Measurements from ENCODE around the gene ZNF117. TPM values are rescaled to one million over a fixed set of nuclear protein-coding genes. Genes with fewer than 3 reads are reported as not detected.
A peak's percentile ranks its signal among the peaks of the same experiment; 100 is the strongest.
"Not testable (repeated sequence)": the region's sequence is repeated elsewhere in the genome, so short reads cannot be mapped to it uniquely, and the experiment has no call there.

The ZNF117 gene
- 1 to 10 TPM; 4.3 to 4.6 TPM for total RNA-seq

DNA sequence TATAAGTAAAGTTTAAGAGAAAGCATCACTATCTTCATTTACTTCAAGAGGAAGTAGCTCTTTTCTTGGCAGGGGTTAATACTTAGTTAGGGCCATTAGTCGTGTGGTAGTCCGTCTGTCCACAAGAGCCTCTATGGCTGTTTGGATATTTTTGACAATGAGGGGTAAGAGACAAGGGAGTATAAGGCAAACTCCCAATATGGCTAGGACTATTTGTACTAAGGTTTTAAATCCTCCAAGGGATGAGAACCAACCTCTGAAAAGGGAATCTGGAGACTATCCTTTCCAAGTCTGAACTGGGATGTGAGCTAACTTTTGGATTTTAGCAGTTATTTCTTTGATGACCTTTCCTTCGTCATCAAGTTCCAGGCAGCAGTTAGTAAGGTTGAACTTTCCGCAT is at the start of gene ZNF117:
TSS of gene ZNF117 (minus strand) at position 101 of the 400 bp plus-strand sequence.
- peaks cover 65% of the 10 kb centered on the region for H3K9me3 Mint-ChIP-seq
- ChIA-PET CTCF (no interaction called here), POLR2A (no interaction called here)
- peaks cover 28% of the 10 kb centered on the region for H3K36me3 Mint-ChIP-seq (ENCODE audit: low read depth)
- no peaks in the 10 kb centered on the region for H3K27me3 Mint-ChIP-seq
- no peaks in the 10 kb centered on the region for H3K4me1 Mint-ChIP-seq
- no peak within 1 kb of the TSS for H3K4me3 Mint-ChIP-seq
- DNase-seq, result no peak
- H3K27ac Mint-ChIP-seq, result no peak within 1 kb of the TSS

- H3K9me3 Mint-ChIP-seq; H3K27me3 Mint-ChIP-seq; CTCF ChIA-PET; H3K36me3 Mint-ChIP-seq (ENCODE audit: low read depth): not testable (repeated sequence)
- Mint-ChIP-seq H3K4me1 (peaks cover 16% of the 10 kb centered on the region), H3K4me3 (peak overlapping the region; percentile 76), H3K27ac (peak overlapping the region; percentile 37)
- POLR2A ChIA-PET, result interaction anchor here (1.2 to 3.4 kb wide), 5 partner anchors 32 to 372 kb away, joined by 3 to 28 read pairs (median 6); partner anchors contain the start of genes ERV3-1, ZNF107, ZNF138 and ZNF273
- DNase-seq, result peak; percentile 32
Measured at GRCh38 chr7:65038767-65039166, 47.9 kb upstream of the ZNF117 start.

DNA sequence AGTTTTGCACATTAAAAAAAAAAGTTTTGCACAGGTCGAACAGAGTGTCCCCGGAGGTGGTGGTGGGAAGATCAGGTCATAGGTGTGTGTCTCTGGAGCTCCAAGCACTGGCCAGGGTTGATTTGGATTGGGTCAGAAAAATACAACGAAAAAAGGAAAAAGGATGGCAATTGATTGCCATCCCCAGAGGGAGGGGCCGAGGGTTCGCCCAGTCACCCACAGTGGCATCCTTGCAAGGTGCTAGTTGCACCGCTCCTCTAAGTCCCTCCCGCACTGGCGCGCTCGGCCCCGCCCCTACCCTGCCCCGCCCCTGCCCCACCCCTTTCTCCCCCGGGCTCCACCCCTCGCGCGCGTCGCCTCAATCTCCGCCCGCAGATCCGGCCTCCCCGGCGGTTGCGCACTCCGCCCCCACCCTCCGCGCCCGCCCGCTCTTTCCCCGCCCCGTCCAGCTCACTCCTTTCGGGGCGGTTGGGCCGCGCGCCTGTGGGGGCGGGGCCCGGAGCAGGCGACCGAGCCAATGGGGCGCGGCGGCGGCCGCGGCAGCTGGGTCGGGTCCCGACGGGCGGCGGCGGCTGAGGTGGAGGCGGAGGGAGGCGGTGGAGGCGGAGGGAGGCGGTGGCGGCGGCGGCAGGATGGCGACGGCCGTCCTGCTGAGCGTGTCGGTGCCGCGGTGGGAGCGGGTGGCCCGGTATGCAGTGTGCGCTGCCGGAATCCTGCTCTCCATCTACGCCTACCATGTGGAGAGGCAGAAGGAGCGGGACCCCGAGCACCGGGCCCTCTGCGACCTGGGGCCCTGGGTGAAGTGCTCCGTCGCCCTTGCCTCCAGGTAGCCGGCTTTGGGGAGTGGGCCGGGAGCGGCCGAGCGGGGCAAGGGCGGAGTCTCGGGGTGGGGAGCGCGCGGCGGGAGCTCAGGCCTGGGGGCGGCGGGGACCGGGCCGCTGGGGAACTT is 47.2 kb upstream of the ZNF117 start:
- peaks cover 16% of the 10 kb centered on the region for H3K4me1 Mint-ChIP-seq
- CTCF ChIA-PET, result interaction anchor here (1.6 kb wide), 1 partner anchor 32 kb away, joined by 7 read pairs; the partner anchor contains the start of gene ERV3-1

DNA sequence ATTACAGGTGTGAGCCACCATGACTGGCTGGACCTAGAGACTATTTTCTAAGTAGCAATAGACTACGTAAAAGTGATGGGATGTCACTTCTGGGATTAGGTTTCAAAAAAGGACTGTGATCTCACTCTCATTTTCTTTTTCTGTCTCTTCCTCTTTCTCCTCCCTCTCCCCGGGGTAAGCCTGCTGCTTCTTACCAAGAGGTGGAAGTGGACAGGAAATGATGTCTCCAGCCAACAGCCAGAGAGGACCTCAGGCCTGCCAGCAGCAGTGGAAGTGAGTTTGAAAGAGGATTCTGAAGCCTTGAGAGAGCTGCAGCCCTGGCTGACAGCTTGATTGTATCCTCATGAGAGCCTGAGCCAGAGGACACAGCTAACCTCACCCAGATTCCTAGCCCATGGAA is 45.7 kb upstream of the ZNF117 start:
- POLR2A ChIA-PET, result interaction anchor here (2.8 to 3.4 kb wide), 2 partner anchors 30 to 133 kb away, joined by 9 to 28 read pairs; partner anchors contain the start of genes ERV3-1 and ZNF273
- not testable (repeated sequence) for H3K4me3 Mint-ChIP-seq; H3K9me3 Mint-ChIP-seq; H3K36me3 Mint-ChIP-seq (ENCODE audit: low read depth); H3K27ac Mint-ChIP-seq; DNase-seq; H3K27me3 Mint-ChIP-seq
- peaks cover 16% of the 10 kb centered on the region for H3K4me1 Mint-ChIP-seq
- CTCF ChIA-PET, result interaction anchor here (1.6 kb wide), 1 partner anchor 30 kb away, joined by 7 read pairs; the partner anchor contains the start of gene ERV3-1

More for the DNA sequence above, 47.2 kb upstream of the ZNF117 start:
- peak; percentile 94 for DNase-seq
- Mint-ChIP-seq H3K4me3 (peak overlapping the region; percentile 75), H3K9me3 (no peaks in the 10 kb centered on the region), H3K36me3 (ENCODE audit: low read depth) (no peaks in the 10 kb centered on the region), H3K27me3 (no peaks in the 10 kb centered on the region), H3K27ac (peak overlapping the region; percentile 56)
- POLR2A ChIA-PET, result interaction anchor here (0.7 to 3.4 kb wide), 6 partner anchors 31 to 372 kb away, joined by 3 to 28 read pairs (median 4); partner anchors contain the start of genes ERV3-1, ZNF107, ZNF138 and ZNF273

DNA sequence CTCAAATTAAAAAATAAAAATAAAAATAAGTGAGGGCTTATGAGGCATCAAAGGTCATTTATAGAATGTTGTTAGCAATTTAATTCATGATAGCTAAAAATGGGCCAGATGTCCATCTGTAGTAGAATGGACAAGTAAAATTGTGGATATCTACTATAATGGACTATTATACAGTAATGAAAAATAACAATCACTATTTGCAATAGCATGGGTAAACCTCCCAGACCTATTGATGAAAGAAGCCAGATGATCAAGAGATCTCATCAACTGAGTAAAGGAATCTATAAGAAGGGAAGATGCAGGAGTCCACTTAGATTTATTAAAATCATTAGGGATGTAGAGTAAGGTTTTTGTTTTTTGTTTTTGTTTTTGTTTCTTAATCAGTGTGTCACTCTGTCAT is 44.6 kb upstream of the ZNF117 start:
- CTCF ChIA-PET; DNase-seq; H3K27ac Mint-ChIP-seq; POLR2A ChIA-PET; H3K4me3 Mint-ChIP-seq; H3K27me3 Mint-ChIP-seq; H3K9me3 Mint-ChIP-seq; H3K36me3 Mint-ChIP-seq (ENCODE audit: low read depth): not testable (repeated sequence)
- peaks cover 16% of the 10 kb centered on the region for H3K4me1 Mint-ChIP-seq

GRCh38 chr7:65034120-65034782 is 43.4 kb upstream of the ZNF117 start:
- H3K4me1 Mint-ChIP-seq; H3K27ac Mint-ChIP-seq; H3K36me3 Mint-ChIP-seq (ENCODE audit: low read depth); H3K27me3 Mint-ChIP-seq; DNase-seq; H3K9me3 Mint-ChIP-seq; CTCF ChIA-PET; H3K4me3 Mint-ChIP-seq: not testable (repeated sequence)
- POLR2A ChIA-PET, result interaction anchor here (0.6 kb wide), 1 partner anchor 339 kb away, joined by 3 read pairs; the partner anchor contains the start of gene ZNF92

GRCh38 chr7:65033391-65033790 is 42.6 kb upstream of the ZNF117 start:
- not testable (repeated sequence) for H3K4me3 Mint-ChIP-seq, DNase-seq

DNA sequence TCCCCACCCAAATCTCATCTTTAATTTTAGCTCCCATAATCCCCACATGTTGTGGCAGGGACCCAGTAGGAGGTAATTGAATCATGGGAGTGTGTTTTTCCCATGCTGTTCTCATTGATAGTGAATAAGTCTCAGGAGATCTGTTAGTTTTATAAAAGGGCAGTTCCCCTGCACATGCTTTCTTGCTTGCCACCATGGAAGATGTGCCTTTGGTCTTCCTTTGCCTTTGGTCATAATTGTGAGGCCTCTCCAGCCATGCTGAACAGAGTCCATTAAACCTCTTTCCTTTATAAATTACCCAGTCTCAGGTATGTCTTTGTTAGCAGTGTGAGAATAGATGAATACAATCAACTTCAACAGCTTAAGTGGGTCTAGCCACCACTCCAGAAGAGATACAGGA is 34.2 kb upstream of the ZNF117 start:
- H3K4me1 Mint-ChIP-seq; H3K36me3 Mint-ChIP-seq (ENCODE audit: low read depth); H3K27me3 Mint-ChIP-seq; POLR2A ChIA-PET; H3K27ac Mint-ChIP-seq; DNase-seq; H3K4me3 Mint-ChIP-seq; H3K9me3 Mint-ChIP-seq; CTCF ChIA-PET: not testable (repeated sequence)

More at GRCh38 chr7:65033391-65033790, 42.6 kb upstream of the ZNF117 start:
- H3K9me3 Mint-ChIP-seq; H3K27ac Mint-ChIP-seq; POLR2A ChIA-PET; H3K27me3 Mint-ChIP-seq; H3K36me3 Mint-ChIP-seq (ENCODE audit: low read depth); CTCF ChIA-PET; H3K4me1 Mint-ChIP-seq: not testable (repeated sequence)

- H3K27me3 Mint-ChIP-seq; POLR2A ChIA-PET; H3K4me1 Mint-ChIP-seq; H3K9me3 Mint-ChIP-seq; H3K4me3 Mint-ChIP-seq; CTCF ChIA-PET; DNase-seq; H3K36me3 Mint-ChIP-seq (ENCODE audit: low read depth); H3K27ac Mint-ChIP-seq: not testable (repeated sequence)
Measured at GRCh38 chr7:65020978-65021377, 30.1 kb upstream of the ZNF117 start.

GRCh38 chr7:65009881-65010280 is 19.0 kb upstream of the ZNF117 start:
- H3K4me1 Mint-ChIP-seq, result peaks cover 18% of the 10 kb centered on the region
- peaks cover 13% of the 10 kb centered on the region for H3K36me3 Mint-ChIP-seq (ENCODE audit: low read depth)
- POLR2A ChIA-PET, CTCF ChIA-PET, H3K4me3 Mint-ChIP-seq, H3K9me3 Mint-ChIP-seq, DNase-seq, H3K27me3 Mint-ChIP-seq, H3K27ac Mint-ChIP-seq: not testable (repeated sequence)

- Mint-ChIP-seq H3K36me3 (ENCODE audit: low read depth) (peaks cover 18% of the 10 kb centered on the region), H3K4me1 (peaks cover 23% of the 10 kb centered on the region), H3K9me3 (peaks cover 14% of the 10 kb centered on the region)
- H3K4me3 Mint-ChIP-seq, CTCF ChIA-PET, DNase-seq, H3K27me3 Mint-ChIP-seq, H3K27ac Mint-ChIP-seq, POLR2A ChIA-PET: not testable (repeated sequence)
Measured at GRCh38 chr7:65009394-65009793, 18.6 kb upstream of the ZNF117 start.

- peaks cover 36% of the 10 kb centered on the region for H3K36me3 Mint-ChIP-seq (ENCODE audit: low read depth)
- not testable (repeated sequence) for DNase-seq, H3K27me3 Mint-ChIP-seq
- peaks cover 20% of the 10 kb centered on the region for H3K9me3 Mint-ChIP-seq
- POLR2A ChIA-PET, result interaction anchor here (0.6 to 2.4 kb wide), 14 partner anchors 14 to 700 kb away, joined by 3 to 28 read pairs (median 7); partner anchors contain the start of genes ZNF107, ZNF138, ZNF273 and ZNF680
- CTCF ChIA-PET, result interaction anchor here (0.6 to 2.2 kb wide), 6 partner anchors 14 to 700 kb away, joined by 3 to 7 read pairs (median 3); partner anchors contain the start of genes ZNF736 and ZNF92
- peaks cover 29% of the 10 kb centered on the region for H3K4me1 Mint-ChIP-seq
- peak overlapping the region; percentile 91 for H3K4me3 Mint-ChIP-seq
- H3K27ac Mint-ChIP-seq, result peak overlapping the region; percentile 72
Measured at GRCh38 chr7:65007036-65007435, 16.2 kb upstream of the ZNF117 start.

Data from activated CD4-positive, alpha-beta memory T cell treated with anti-CD3 and anti-CD28 coated beads, Interleukin-2, amount 10 ng/mL, durations not matched to agents 7 days and 5 days (primary cell).